ENCODE results near the gene ACTBL2. TPM values are rescaled to one million over a fixed set of nuclear protein-coding genes. Genes with fewer than 3 reads are reported as not detected.
A peak's percentile ranks its signal among the peaks of the same experiment; 100 is the strongest.

The ACTBL2 gene
- total and polyA plus RNA-seq, 5 donors, result not detected

GRCh38 chr5:57494104-57495098 is 11.8 kb upstream of the ACTBL2 start:
- 46% methylated on average over 6 of the region's 6 CpGs for WGBS
- H3K4me3 ChIP-seq (ENCODE audit: low read length), result no peak overlapping the region
- peaks cover 8% of the 10 kb centered on the region for H3K4me1 ChIP-seq (ENCODE audit: control insufficient read depth, insufficient read depth, low read length)
- ATAC-seq (peak; percentile 85 to 93), DNase-seq (peak; percentile 74 to 79 (median 77))
- intact Hi-C loops (cut with DNase I), result loop anchor here in 3 of 4 donors (5.0 to 10.0 kb wide), 4 partner anchors 190 to 968 kb away; partner anchors contain the start of gene PLK2 (in 2 of the 3)
- H3K27me3 ChIP-seq (ENCODE audit: control insufficient read depth, insufficient read depth), result no peaks in the 10 kb centered on the region
- no peaks in the 10 kb centered on the region for H3K9me3 ChIP-seq (ENCODE audit: control insufficient read depth, low read length)
- no peak overlapping the region for H3K27ac ChIP-seq (ENCODE audit: low read length)

- DNase-seq, result no peak
- Histone ChIP-seq H3K9me3 (ENCODE audit: control insufficient read depth, low read length) (no peaks in the 10 kb centered on the region), H3K4me3 (ENCODE audit: low read length) (no peak overlapping the region), H3K27ac (ENCODE audit: low read length) (no peak overlapping the region), H3K4me1 (ENCODE audit: control insufficient read depth, insufficient read depth, low read length) (peaks cover 8% of the 10 kb centered on the region), H3K27me3 (ENCODE audit: control insufficient read depth, insufficient read depth) (no peaks in the 10 kb centered on the region)
- intact Hi-C loops (cut with DNase I), result loop anchor here in 1 of 4 donors (10.0 kb wide), 1 partner anchor 188 kb away; no protein-coding TSS in a partner anchor
- 65% methylated on average over 1 of the region's 1 CpG for WGBS
- no peak for ATAC-seq
These were observed 10.4 kb upstream of the ACTBL2 start for GRCh38 chr5:57493034-57493433.

- Histone ChIP-seq H3K9me3 (ENCODE audit: control insufficient read depth, low read length) (no peaks in the 10 kb centered on the region), H3K4me3 (ENCODE audit: low read length) (no peak overlapping the region), H3K27ac (ENCODE audit: low read length) (no peak overlapping the region), H3K4me1 (ENCODE audit: control insufficient read depth, insufficient read depth, low read length) (peaks cover 8% of the 10 kb centered on the region), H3K27me3 (ENCODE audit: control insufficient read depth, insufficient read depth) (no peaks in the 10 kb centered on the region)
- no peak for DNase-seq
- ATAC-seq, result no peak
- intact Hi-C loops (cut with DNase I), result loop anchor here in 1 of 4 donors (10.0 kb wide), 1 partner anchor 188 kb away; no protein-coding TSS in a partner anchor
- WGBS, result 85% methylated on average over 3 of the region's 3 CpGs
These were observed 10.0 kb upstream of the ACTBL2 start for GRCh38 chr5:57492632-57493031.

GRCh38 chr5:57491369-57491965 is 8.9 kb upstream of the ACTBL2 start:
- Histone ChIP-seq H3K27me3 (ENCODE audit: control insufficient read depth, insufficient read depth) (no peaks in the 10 kb centered on the region), H3K4me1 (ENCODE audit: control insufficient read depth, insufficient read depth, low read length) (peaks cover 8% of the 10 kb centered on the region), H3K9me3 (ENCODE audit: control insufficient read depth, low read length) (no peaks in the 10 kb centered on the region), H3K27ac (ENCODE audit: low read length) (no peak overlapping the region), H3K4me3 (ENCODE audit: low read length) (no peak overlapping the region)
- intact Hi-C loops (cut with DNase I), result loop anchor here in 1 of 4 donors (10.0 kb wide), 1 partner anchor 187 kb away; no protein-coding TSS in a partner anchor
- 96% methylated on average over 5 of the region's 5 CpGs for WGBS
- no peak for ATAC-seq
- DNase-seq, result no peak

GRCh38 chr5:57488215-57488955 is 5.8 kb upstream of the ACTBL2 start:
- WGBS, result 49% methylated on average over 9 of the region's 9 CpGs
- intact Hi-C loops (cut with DNase I), result no loop called here
- Histone ChIP-seq H3K4me3 (ENCODE audit: low read length) (no peak overlapping the region), H3K4me1 (ENCODE audit: control insufficient read depth, insufficient read depth, low read length) (peaks cover 2% of the 10 kb centered on the region), H3K27ac (ENCODE audit: low read length) (no peak overlapping the region), H3K27me3 (ENCODE audit: control insufficient read depth, insufficient read depth) (no peaks in the 10 kb centered on the region), H3K9me3 (ENCODE audit: control insufficient read depth, low read length) (no peaks in the 10 kb centered on the region)
- DNase-seq, result no peak
- ATAC-seq, result peak; percentile 60 to 87

DNA sequence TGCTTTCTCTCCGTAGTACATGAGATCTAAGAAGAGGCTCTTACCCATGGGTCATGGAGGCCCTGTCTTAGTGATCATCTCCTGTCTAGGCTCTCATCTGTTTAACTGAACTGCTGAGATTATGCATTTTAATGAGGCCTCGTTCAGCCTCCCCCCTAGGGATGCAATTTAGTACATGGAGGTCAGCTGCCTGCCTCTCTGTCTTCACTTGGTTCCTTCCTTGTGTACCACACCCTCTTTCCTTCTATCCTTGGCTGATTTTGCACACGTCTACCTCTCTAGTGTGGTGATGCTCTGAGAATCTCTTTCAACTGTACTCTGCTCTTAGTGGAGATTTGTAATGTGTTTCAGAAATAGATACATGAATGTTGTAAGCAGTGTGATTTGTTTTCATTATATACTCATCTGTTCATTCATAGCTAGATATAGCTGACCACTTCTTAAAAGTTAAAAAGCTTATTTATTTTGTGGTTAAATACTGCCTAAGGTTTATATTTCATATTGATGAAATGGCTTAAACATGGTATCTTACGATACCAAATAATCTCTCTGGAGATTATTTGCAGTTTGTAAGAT is 3.5 kb upstream of the ACTBL2 start:
- WGBS, result 68% methylated on average over 4 of the region's 4 CpGs
- ATAC-seq (no peak), DNase-seq (no peak)
- Histone ChIP-seq H3K9me3 (ENCODE audit: control insufficient read depth, low read length) (no peaks in the 10 kb centered on the region), H3K4me1 (ENCODE audit: control insufficient read depth, insufficient read depth, low read length) (no peaks in the 10 kb centered on the region), H3K27ac (ENCODE audit: low read length) (no peak overlapping the region), H3K27me3 (ENCODE audit: control insufficient read depth, insufficient read depth) (no peaks in the 10 kb centered on the region), H3K4me3 (ENCODE audit: low read length) (no peak overlapping the region)
- intact Hi-C loops (cut with DNase I), result no loop called here

GRCh38 chr5:57478826-57479225 is 3.8 kb downstream of the ACTBL2 start:
- ATAC-seq (no peak), DNase-seq (no peak)
- Histone ChIP-seq H3K27me3 (ENCODE audit: control insufficient read depth, insufficient read depth) (no peaks in the 10 kb centered on the region), H3K4me1 (ENCODE audit: control insufficient read depth, insufficient read depth, low read length) (no peaks in the 10 kb centered on the region), H3K4me3 (ENCODE audit: low read length) (no peak overlapping the region), H3K9me3 (ENCODE audit: control insufficient read depth, low read length) (no peaks in the 10 kb centered on the region), H3K27ac (ENCODE audit: low read length) (no peak overlapping the region)
- intact Hi-C loops (cut with DNase I), result no loop called here
- WGBS, result 98% methylated on average over 1 of the region's 1 CpG

DNA sequence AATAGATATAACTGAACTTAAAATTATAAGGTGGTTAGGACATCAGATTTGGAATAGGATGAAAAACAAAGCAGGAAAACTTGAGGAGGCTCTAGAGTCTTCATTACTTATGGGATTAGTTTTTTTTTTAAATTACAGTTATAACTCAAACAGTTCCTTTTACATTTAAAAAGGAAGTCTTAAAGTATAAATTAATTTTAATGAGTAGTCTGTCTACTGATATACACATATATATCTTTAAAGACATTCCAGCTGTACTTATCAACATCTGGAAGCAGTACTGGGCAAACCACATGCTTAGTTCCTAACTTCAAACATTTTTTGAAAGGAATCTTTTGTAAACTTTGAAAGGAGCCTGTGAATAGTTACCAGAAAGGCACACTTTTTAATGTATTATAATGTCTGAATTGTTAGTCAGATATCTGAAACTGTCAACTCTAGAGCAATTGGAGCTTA is 6.0 kb downstream of the ACTBL2 start:
- no peak for ATAC-seq
- intact Hi-C loops (cut with DNase I), result no loop called here

GRCh38 chr5:57470339-57470738 is 12.3 kb downstream of the ACTBL2 start:
- no peak overlapping the region for H3K4me3 ChIP-seq (ENCODE audit: low read length)
- ATAC-seq, result no peak
- no peaks in the 10 kb centered on the region for H3K4me1 ChIP-seq (ENCODE audit: control insufficient read depth, insufficient read depth, low read length)
- DNase-seq, result no peak
- H3K27me3 ChIP-seq (ENCODE audit: control insufficient read depth, insufficient read depth), result no peaks in the 10 kb centered on the region
- no peak overlapping the region for H3K27ac ChIP-seq (ENCODE audit: low read length)
- 47% methylated on average over 1 of the region's 1 CpG for WGBS
- no peaks in the 10 kb centered on the region for H3K9me3 ChIP-seq (ENCODE audit: control insufficient read depth, low read length)
- intact Hi-C loops (cut with DNase I), result no loop called here

More for the DNA sequence above, 6.0 kb downstream of the ACTBL2 start:
- Histone ChIP-seq H3K4me3 (ENCODE audit: low read length) (no peak overlapping the region), H3K27me3 (ENCODE audit: control insufficient read depth, insufficient read depth) (no peaks in the 10 kb centered on the region), H3K27ac (ENCODE audit: low read length) (no peak overlapping the region), H3K4me1 (ENCODE audit: control insufficient read depth, insufficient read depth, low read length) (no peaks in the 10 kb centered on the region), H3K9me3 (ENCODE audit: control insufficient read depth, low read length) (no peaks in the 10 kb centered on the region)
- no peak for DNase-seq

DNA sequence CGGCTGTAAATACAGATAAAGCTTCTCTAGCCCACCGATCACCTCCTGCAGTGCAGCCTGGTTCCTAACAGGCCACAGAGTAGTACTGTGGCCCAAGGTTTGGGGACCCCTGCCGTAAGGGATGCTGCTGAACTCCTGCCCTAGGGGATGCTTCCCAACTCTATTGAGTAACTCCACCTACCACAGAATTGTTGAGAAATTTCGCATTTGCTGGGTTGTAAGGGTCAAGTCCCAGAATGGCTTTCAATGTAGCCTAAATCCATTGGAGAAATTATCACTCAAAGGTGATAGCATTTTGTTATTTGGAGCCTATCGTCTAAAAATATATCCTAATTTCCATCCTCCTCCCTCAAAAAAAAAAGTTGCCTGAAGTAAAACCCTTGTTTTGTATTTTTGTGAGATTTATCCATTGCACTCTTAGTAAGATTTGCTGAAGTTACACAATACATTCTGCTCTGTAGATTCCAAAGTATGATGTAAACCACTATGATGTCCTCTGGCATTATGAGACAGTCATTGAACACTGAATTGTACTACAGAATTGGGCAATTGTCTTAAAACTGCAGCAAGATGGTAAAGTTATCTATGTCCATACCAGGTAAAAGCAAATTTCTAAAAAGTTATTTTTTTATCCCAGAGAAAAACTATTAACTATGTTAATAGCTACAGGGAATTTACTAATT is 14.0 kb downstream of the ACTBL2 start:
- intact Hi-C loops (cut with DNase I), result no loop called here
- Histone ChIP-seq H3K4me1 (ENCODE audit: control insufficient read depth, insufficient read depth, low read length) (no peaks in the 10 kb centered on the region), H3K27ac (ENCODE audit: low read length) (no peak overlapping the region), H3K27me3 (ENCODE audit: control insufficient read depth, insufficient read depth) (no peaks in the 10 kb centered on the region), H3K4me3 (ENCODE audit: low read length) (no peak overlapping the region), H3K9me3 (ENCODE audit: control insufficient read depth, low read length) (no peaks in the 10 kb centered on the region)
- ATAC-seq, result no peak
- no peak for DNase-seq
- WGBS, result 92% methylated on average over 5 of the region's 5 CpGs

Data from right cardiac atrium (tissue), 5 donors.